Measurements from ENCODE around the gene RAP1A. TPM values are rescaled to one million over a fixed set of nuclear protein-coding genes. Genes with fewer than 3 reads are reported as not detected.

The RAP1A gene
- total and polyA plus RNA-seq, 2 donors (not counting 3 experiments of a cell fraction or from before 2014, with no cell fraction given), result 17.8 to 56.4 TPM

DNA sequence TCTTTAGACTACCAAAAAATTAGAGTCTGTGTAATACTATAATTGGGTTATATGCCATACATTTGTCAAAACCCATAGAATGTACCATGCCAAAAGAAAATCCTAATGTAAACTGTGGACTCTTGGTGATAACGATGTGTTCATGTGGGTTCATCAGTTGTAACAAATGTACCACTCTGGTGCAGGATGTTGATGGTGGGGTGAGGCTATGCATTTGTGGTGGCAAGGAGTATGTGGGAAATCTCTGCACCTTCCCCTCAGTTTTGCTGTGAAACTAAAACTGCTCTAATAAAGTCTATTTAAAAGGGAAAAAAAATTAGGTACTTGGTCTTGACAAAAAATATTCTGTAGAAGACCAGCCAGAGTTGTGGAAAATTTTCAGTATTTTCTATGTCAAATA, 76.2 kb downstream of the RAP1A start:
- H3K36me3 ChIP-seq (ENCODE audit: control insufficient read depth in 2 of 2, extremely low read depth in 1 of 2, insufficient read depth in 2 of 2, low read length in 2 of 2), result peaks cover 4 to 5% of the 10 kb centered on the region in 2 experiments
- no peaks in the 10 kb centered on the region for H4K20me1 ChIP-seq (replicated peaks; ENCODE audit: control insufficient read depth, extremely low read depth, insufficient read depth, low read length)
- intact Hi-C loops (cut with micrococcal nuclease) (loop anchor here (5.0 kb wide), 1 partner anchor 74 kb away; no protein-coding TSS in a partner anchor), dilution Hi-C loops (cut with MboI; ENCODE audit: extremely low pct_ligation_motif_present, low sequenced_read_pairs) (no loop called here)
- no peaks in the 10 kb centered on the region for H3K9me3 ChIP-seq (replicated peaks; ENCODE audit: control insufficient read depth, insufficient read depth, low read length)
- no peak overlapping the region for H3K4me2 ChIP-seq (ENCODE audit: insufficient read depth, low read length)
- no peaks in the 10 kb centered on the region for H3K27me3 ChIP-seq (ENCODE audit: control insufficient read depth in 2 of 2, insufficient read depth in 2 of 2, low read length in 2 of 2)
- H3K9ac ChIP-seq (replicated peaks; ENCODE audit: extremely low read depth, insufficient read depth, low read length), result no peak overlapping the region
- ChIA-PET POLR2A (no interaction called here), CTCF (interaction anchor here (1.2 kb wide), 1 partner anchor 19 kb away, joined by 4 read pairs; no protein-coding TSS in a partner anchor)
- H3K27ac ChIP-seq (ENCODE audit: insufficient read depth, low read depth, low read length), result no peak overlapping the region
- H3K4me1 ChIP-seq (ENCODE audit: control insufficient read depth, extremely low read depth, insufficient read depth, low read length), result no peaks in the 10 kb centered on the region
- DNase-seq (ENCODE audit: low read depth, low spot score) (no peak), FAIRE-seq (no peak)
- no TSS peak for BruUV-seq (replicated peaks)
- H3K79me2 ChIP-seq (ENCODE audit: control insufficient read depth, insufficient read depth, low read length), result no peaks in the 10 kb centered on the region
- H3K4me3 ChIP-seq (replicated peaks in 1 of 3; ENCODE audit: insufficient read depth in 1 of 3, low read depth in 1 of 3, low read length in 3 of 3), result no peak overlapping the region
- no peak overlapping the region for H2AFZ ChIP-seq (ENCODE audit: low read depth, low read length)
- H3K9me1 ChIP-seq (replicated peaks; ENCODE audit: control insufficient read depth, extremely low read depth, insufficient read depth, low read length), result no peaks in the 10 kb centered on the region
- TF ChIP-seq EZH2 (IDR thresholded peaks at IDR 0.05; ENCODE audit: borderline replicate concordance, low read depth, low read length, severe bottlenecking), result no peak

DNA sequence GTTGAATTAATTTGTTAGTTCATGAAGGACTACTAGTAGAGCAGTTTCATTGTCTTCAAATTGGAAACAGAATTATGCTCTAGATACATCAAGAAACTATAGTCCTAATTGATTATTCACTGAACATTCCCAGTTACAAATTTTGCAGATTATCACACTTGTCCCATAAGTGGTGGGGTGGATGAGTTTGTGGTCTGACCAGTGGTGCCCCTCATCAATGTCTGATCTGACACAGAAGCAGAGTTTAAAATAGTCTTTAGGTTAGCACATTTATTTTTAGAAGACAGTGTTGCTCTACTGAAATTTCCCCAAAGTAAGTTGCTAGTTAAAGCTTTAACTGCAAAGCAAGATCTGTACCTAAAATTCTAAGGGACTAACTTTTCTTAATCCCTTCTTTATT, 76.7 kb downstream of the RAP1A start:
- DNase-seq (ENCODE audit: low read depth, low spot score) (no peak), FAIRE-seq (no peak)
- CTCF ChIA-PET, result interaction anchor here (1.2 kb wide), 1 partner anchor 18 kb away, joined by 4 read pairs; no protein-coding TSS in a partner anchor
- Histone ChIP-seq H3K9ac (replicated peaks; ENCODE audit: extremely low read depth, insufficient read depth, low read length) (no peak overlapping the region), H3K4me1 (ENCODE audit: control insufficient read depth, extremely low read depth, insufficient read depth, low read length) (no peaks in the 10 kb centered on the region), H4K20me1 (replicated peaks; ENCODE audit: control insufficient read depth, extremely low read depth, insufficient read depth, low read length) (no peaks in the 10 kb centered on the region), H3K79me2 (ENCODE audit: control insufficient read depth, insufficient read depth, low read length) (no peaks in the 10 kb centered on the region), H3K36me3 (ENCODE audit: control insufficient read depth in 2 of 2, extremely low read depth in 1 of 2, insufficient read depth in 2 of 2, low read length in 2 of 2) (peaks cover 5% of the 10 kb centered on the region in 2 experiments), H3K4me3 (replicated peaks in 1 of 3; ENCODE audit: insufficient read depth in 1 of 3, low read depth in 1 of 3, low read length in 3 of 3) (no peak overlapping the region), H3K4me2 (ENCODE audit: insufficient read depth, low read length) (no peak overlapping the region), H3K27me3 (ENCODE audit: control insufficient read depth in 2 of 2, insufficient read depth in 2 of 2, low read length in 2 of 2) (no peaks in the 10 kb centered on the region), H2AFZ (ENCODE audit: low read depth, low read length) (no peak overlapping the region), H3K9me1 (replicated peaks; ENCODE audit: control insufficient read depth, extremely low read depth, insufficient read depth, low read length) (no peaks in the 10 kb centered on the region), H3K9me3 (replicated peaks; ENCODE audit: control insufficient read depth, insufficient read depth, low read length) (no peaks in the 10 kb centered on the region), H3K27ac (ENCODE audit: insufficient read depth, low read depth, low read length) (no peak overlapping the region)
- BruUV-seq (replicated peaks), result no TSS peak
- dilution Hi-C loops (cut with MboI; ENCODE audit: extremely low pct_ligation_motif_present, low sequenced_read_pairs), result no loop called here
- TF ChIP-seq GATA2 (IDR thresholded peaks at IDR 0.05; ENCODE audit: insufficient read depth, insufficient read length, low read depth, low read length) (no peak), POLR2A (IDR thresholded peaks at IDR 0.05; ENCODE audit: low read depth, low read length) (no peak), EZH2 (IDR thresholded peaks at IDR 0.05; ENCODE audit: borderline replicate concordance, low read depth, low read length, severe bottlenecking) (no peak), FOS (IDR thresholded peaks at IDR 0.05; ENCODE audit: borderline replicate concordance, insufficient read depth, low read length) (no peak), POLR2AphosphoS5 (IDR thresholded peaks at IDR 0.05; ENCODE audit: insufficient read depth, low read depth, low read length) (no peak), JUN (IDR thresholded peaks at IDR 0.05; ENCODE audit: borderline replicate concordance, insufficient read depth, insufficient read length, low read depth) (no peak), MYC (IDR thresholded peaks at IDR 0.05; ENCODE audit: low read depth, low read length) (no peak)
- TF ChIP-seq, protein P1, sequence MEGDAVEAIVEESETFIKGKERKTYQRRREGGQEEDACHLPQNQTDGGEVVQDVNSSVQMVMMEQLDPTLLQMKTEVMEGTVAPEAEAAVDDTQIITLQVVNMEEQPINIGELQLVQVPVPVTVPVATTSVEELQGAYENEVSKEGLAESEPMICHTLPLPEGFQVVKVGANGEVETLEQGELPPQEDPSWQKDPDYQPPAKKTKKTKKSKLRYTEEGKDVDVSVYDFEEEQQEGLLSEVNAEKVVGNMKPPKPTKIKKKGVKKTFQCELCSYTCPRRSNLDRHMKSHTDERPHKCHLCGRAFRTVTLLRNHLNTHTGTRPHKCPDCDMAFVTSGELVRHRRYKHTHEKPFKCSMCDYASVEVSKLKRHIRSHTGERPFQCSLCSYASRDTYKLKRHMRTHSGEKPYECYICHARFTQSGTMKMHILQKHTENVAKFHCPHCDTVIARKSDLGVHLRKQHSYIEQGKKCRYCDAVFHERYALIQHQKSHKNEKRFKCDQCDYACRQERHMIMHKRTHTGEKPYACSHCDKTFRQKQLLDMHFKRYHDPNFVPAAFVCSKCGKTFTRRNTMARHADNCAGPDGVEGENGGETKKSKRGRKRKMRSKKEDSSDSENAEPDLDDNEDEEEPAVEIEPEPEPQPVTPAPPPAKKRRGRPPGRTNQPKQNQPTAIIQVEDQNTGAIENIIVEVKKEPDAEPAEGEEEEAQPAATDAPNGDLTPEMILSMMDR (IDR thresholded peaks at IDR 0.05; ENCODE audit: extremely low read depth in 1 of 2, insufficient read depth in 1 of 2, low read depth in 1 of 2, low read length in 2 of 2), result no peak
- TF ChIP-seq, protein P2, sequence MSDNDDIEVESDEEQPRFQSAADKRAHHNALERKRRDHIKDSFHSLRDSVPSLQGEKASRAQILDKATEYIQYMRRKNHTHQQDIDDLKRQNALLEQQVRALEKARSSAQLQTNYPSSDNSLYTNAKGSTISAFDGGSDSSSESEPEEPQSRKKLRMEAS (IDR thresholded peaks at IDR 0.05; ENCODE audit: insufficient read depth, insufficient read length), result no peak
- POLR2A ChIA-PET, result no interaction called here
- intact Hi-C loops (cut with micrococcal nuclease), result loop anchor here (5.0 kb wide), 1 partner anchor 74 kb away; no protein-coding TSS in a partner anchor
